HG02981 (cell line): Measurements from ENCODE around the gene TRPV4.
A peak's percentile ranks its signal among the peaks of the same experiment; 100 is the strongest.
"Not testable (repeated sequence)": the region's sequence is repeated elsewhere in the genome, so short reads cannot be mapped to it uniquely, and the experiment has no call there.

Experiments
- ATAC-seq: cut with Tn5 transposase; IDR thresholded peaks from one replicate; pipeline ENCODE4 v1.9.1; 2021; ENCODE audit warnings: mild to moderate bottlenecking, moderate library complexity; ENCODE audit not compliant: unreplicated experiment

The TRPV4 gene

DNA sequence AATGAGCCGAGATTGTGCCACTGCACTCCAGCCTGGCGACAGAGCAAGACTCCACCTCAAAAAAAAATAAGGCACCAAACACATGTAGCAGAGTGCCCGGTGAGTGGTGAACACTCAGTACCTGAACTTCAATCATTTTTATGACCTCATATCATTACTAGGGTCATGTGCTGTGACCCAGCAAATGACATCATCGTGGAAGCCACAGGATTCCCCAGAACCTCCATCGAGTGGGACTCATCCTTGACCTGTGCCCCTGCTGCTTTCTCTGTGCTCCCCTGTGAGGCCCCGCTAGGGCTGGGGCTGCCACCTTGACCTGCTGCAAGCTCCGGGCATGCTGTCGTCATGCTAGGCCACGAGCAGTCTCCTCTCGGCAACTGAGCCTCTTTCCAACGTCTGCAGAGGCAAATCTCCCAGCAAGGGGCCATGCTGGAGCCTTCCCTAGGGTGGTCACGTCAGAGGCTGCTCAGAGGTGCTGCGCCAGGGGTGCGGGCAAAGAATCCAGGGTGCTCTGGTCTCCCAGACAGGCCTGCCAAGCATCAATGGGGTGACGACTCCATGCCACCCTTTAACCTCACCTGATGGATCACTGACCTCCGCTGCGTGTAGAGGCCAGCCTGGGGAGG, 28.6 kb upstream of the TRPV4 start:
- no peak for ATAC-seq

GRCh38 chr12:109860977-109861376, 27.8 kb upstream of the TRPV4 start:
- no peak for ATAC-seq

DNA sequence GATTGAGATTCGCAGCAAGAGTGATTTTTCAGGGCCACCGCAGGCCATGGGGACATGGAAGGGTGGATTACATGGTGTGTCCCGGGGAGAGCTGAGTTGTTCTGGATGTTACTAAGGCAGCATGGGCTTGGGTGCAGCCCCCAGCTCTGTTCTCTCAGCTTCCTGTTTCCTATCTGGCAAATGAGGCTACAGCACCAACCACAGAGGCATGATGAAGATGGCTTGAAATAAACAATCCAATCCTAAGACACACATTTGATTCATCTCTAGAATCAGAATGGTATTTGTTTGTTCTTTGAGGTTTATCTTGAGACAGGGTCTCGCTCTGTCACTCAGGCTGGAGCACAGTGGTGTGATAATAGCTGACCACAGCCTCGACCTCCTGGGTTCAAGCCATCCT, 25.6 kb upstream of the TRPV4 start:
- ATAC-seq, result no peak

DNA sequence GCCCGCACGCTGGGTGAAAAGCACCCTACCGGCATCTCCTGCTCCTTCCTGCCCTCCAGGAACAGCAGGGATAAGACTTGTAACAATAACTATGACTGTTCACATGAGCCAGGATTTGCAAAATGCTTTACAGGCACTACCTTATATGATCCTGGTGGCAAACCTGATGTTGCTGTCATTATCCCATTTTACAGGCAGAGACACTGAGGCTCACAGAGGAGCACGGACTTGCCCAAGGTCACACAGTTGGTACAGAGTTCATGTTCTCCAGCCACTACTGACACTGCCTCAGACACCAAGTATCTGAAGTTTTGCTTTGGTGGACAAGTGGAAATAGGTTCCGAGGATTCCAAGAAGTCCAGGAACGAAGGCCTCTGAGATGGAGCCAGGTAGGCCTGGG, 24.5 kb upstream of the TRPV4 start:
- ATAC-seq, result no peak

- ATAC-seq, result no peak
Observed at GRCh38 chr12:109855377-109855776, 22.2 kb upstream of the TRPV4 start.

GRCh38 chr12:109850518-109850917, 17.3 kb upstream of the TRPV4 start:
- not testable (repeated sequence) for ATAC-seq

DNA sequence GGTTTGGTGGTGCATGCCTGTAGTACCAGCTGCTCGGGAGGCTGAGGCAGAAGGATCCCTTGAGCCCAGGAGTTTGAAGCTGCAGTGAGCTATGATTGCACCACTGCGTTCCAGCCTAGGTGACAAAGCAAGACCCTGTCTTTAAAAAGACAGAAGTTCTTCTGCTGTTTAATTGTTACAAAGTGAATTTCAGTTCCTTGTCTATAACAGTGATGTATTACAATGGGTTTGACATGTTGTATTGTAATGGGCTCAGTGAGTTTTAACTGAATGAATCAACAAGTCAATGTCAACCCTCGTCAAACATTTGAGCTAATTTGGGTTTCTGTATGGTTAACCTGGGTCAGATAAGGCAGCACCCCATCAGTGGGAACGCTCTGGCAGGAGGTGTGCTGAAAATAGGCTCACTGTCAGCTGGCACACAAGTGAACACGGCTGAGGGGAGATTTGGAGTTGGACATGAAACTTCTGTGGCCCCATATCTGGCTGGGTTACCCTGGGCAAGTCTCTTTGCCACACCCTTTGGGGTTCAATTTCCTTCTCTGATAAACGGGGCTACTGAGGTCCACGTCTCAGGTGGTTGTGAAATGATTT, 14.0 kb upstream of the TRPV4 start:
- no peak for ATAC-seq

- ATAC-seq, result no peak
Observed at GRCh38 chr12:109845824-109846205, 12.6 kb upstream of the TRPV4 start.

DNA sequence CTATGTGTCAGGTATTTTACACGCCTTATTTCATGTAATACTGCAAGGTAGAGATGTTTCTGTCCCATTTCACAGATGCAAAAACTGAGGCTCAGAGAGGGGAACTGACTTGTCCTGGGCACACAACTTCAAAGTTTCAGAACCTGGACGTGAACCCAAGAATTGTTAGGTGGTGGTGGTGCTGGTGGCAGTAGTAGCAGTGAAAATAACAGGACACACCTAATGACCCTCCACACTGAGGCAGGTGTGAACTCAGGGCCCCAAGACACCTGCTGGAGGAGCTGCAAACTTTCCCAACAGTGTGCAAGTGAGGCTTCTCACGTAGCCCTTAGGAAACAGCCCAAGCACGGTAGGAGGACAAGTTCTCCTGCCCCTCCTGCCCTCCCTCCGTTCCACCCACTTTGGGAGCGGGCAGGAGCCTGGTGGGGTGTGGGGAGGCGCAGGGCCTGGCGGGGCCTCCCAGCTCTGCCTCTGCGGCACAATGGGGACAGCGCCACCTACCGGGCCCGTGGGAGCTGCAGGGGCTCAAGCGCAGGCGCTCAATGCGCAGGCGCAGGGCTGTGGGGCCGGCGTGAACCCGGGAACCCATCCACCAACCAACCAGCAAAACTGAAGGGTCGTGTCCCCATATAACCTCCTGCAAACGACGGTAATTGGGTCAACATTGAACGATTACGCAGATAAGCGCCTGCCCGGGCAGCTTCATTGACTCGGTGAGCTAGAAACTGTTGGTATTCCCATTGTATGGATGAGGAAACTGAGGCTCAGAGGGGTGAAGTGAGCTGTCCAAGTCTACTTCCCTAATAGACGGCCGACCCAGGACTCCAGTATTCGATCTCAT, 12.0 kb upstream of the TRPV4 start:
- peak; percentile 87 for ATAC-seq

DNA sequence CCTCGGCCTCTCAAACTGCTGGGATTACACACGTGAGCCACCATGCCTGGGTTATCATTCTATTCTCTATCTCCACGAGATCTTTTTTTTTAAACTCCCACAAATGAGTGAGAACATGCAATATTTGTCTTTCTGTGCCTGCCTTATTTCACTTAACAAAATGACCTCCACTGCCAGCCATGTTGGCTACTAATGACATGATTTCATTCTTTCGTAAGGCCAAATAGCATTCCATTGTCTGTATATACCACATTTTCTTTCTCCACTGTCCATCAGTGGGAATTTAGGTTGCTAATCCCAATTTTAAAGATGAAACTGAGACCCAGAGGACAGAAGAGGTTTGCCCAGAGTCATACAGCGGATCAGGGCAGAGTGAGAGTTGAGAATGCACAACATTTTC, 10.9 kb upstream of the TRPV4 start:
- no peak for ATAC-seq

- ATAC-seq, result no peak
Observed at GRCh38 chr12:109842021-109842420, 8.8 kb upstream of the TRPV4 start.

GRCh38 chr12:109841356-109841755, 8.2 kb upstream of the TRPV4 start:
- no peak for ATAC-seq

DNA sequence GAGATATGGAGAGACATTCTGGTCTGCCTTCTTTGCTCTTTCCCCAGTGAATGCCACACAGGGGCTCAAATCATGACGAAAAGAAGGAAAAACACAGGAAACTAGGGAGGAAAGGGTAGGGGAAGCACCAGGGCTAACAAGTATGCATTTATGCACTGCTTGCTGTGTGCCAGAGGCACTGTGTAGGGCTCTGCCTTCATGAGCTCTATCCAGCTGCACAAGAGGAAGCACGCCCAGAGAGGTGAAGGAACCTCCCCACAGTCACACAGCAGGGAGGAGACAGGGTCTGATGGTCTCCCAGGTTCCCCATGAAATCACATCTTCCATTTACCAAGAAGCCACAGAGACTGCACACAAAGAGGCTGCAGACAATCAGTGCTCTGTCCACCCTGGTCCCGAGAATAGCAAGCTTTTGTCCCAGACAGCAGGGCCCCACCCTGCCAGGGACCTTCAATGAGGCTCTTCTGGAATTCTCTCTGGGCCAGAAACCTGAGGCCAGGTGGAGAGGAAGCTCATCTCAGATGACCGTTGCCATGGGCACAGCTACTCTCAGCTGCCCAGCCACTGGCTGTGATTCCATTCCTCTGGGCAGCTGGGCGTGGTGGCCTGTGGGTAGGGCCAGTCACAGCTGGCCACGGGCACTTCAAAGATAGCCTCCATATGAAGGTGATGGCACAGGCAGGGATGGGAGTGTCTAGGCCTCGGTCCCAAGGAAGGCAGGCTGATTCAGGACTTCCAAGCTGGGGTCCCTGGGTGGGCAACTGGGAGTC, 7.3 kb upstream of the TRPV4 start:
- no peak for ATAC-seq

GRCh38 chr12:109839444-109839843, 6.2 kb upstream of the TRPV4 start:
- ATAC-seq, result no peak

DNA sequence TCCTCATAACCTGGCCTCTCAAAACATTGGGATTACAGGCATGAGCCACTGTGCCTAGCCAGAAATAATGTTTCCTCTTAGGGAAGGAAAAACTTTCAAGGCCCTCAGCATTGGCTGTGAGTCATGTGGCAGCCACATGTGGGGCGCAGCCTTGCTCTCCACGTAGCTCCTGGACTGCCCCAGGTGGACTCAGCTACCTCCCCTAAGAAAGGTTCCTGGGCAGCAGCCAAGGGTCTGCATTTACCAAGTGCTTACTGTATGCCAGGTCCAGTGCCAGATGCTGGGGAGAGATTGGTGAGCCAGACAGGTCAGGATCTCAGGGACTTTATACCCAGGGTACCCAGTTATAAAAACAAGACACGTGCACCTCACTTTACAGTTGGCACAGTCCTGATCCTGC, 3.7 kb upstream of the TRPV4 start:
- ATAC-seq, result no peak

GRCh38 chr12:109835827-109836226, 2.6 kb upstream of the TRPV4 start:
- no peak for ATAC-seq

DNA sequence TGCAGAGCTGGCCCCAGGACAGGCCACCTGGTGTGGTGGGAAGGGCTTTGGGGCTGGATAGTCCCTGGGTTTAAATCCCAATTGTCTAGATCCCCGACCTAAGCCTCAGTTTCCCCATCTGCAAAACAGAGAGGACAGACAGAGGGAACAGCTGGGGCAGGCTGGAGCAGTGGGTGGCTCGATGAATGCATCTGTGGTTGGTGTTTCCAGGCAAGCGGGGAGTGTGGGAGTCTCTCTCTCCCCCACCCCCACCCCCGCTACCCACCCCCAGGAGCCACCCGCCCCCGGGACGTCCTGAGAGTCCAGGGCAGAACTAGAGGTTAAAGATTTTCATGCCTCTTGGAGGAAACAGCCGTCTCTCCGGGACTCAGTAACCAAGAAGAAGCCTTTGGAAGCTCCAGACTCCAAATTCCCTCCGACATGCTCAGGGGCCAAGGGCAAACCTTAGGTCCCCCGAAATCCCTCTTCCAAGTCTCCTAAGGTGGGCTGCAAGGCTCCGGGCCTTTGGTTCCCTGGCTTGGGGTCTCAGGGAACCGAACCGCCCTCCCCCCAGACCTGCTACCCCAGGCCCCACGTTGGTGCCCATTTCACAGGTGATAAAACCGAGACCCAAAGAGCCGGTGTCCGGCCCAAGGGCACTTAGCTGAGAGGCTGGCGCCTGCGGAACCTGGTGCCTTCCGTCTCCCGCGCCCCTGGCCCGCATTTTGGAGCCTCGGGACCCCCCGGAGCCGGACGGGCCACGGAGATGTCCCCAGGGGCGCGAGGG, 474 bp downstream of the TRPV4 start:
- ATAC-seq, result no peak

DNA sequence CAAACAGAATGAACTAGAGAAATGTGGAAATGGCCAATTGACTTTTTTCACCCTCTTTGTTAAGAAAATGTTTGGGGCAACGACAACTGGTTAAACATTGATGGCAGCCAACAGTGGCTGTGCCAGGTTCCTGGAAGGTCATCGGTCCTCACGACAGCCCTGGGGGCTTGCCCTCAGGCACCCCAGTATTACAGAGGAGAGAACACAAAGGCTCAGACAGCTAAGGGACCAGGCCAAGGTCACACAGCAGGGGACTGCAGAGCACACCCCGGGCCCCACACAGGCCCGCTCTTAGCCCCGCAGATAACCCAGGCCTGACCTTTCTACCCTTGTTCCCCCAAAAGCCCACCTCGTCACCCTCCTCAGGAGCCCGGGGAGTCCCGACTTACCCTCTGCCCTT, 1.3 kb downstream of the TRPV4 start:
- no peak for ATAC-seq

DNA sequence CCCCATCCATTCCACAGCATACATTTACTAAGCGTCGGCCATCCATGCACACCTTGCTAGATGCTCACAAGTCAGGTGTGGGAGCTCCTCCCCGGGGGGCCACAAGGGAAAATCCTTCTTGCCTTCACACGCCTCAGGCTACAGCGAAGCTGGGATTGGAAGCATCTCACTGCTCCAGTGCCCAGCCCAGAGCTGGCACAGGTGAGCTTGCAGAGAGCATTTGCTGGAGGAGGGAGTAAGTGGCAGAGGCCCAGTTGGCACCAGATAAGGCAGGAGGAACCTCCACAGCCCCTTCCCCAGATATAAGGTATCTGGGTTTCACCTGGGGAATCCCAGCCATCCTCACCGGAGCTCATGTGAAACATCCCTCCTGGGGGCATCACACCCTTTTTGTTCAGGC, 1.8 kb downstream of the TRPV4 start:
- ATAC-seq, result no peak

GRCh38 chr12:109830718-109831117, 2.5 kb downstream of the TRPV4 start:
- ATAC-seq, result no peak

GRCh38 chr12:109830267-109830666, 2.9 kb downstream of the TRPV4 start:
- no peak for ATAC-seq
